Cerebellar cortex (tissue), 1 donor: Measurements from ENCODE around the gene ZKSCAN4.

Experiments
- DNase-seq: peaks from one replicate; pipeline ENCODE4 v3.0.0-alpha.2; 2015; ENCODE audit warnings: low spot score

The ZKSCAN4 gene

DNA sequence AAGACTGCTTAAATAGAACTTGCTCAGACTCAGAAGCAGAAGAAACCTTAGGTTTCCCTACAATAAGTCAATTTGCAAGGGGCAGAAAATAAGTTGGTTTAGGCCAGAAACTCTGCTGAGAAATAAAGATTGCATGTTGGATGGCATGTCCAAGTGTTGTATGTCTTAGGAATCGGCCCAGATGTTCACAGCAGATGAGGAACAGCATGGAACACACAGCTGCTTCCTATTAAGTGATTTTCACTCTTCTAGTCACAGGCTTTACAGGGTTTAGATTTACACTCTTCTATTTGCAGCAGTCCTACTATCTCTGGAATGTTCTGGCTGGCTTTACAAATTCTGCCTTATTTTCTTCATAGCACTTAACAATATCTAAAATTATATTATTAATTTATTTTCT lies 3.2 kb downstream of the ZKSCAN4 start:
- DNase-seq = no peak

DNA sequence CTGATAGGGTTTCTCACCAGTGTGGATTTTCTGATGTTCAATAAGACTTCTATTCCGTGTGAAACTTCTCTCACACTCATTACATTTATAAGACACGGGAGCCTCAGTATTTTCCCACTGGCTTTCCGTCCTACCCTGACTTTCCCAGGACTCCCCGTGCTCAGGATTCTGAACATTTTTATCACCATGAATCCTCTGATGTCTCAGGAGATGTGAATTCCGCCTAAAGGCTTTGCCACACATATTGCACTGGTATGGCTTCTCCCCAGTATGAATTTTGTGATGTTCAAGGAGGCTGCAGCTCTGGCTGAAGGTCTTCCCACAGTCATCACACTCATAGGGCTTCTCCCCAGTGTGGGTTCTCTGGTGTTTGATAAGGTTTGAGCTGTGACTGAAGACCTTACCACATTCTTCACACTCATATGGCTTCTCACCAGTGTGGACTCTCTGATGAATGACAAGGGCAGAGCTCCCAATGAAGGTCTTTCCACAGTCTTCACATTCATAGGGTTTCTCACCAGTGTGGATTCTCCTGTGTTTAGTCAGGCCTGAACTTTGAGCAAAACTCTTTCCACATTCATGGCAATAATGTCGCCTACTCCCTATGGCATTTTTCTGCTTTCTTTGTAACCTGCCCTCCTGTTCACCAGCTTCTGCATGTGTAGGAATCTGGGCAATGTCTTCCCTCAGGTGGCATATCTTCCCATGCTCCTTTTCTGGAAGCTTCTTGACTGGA lies 6.7 kb downstream of the ZKSCAN4 start:
- DNase-seq = no peak

DNA sequence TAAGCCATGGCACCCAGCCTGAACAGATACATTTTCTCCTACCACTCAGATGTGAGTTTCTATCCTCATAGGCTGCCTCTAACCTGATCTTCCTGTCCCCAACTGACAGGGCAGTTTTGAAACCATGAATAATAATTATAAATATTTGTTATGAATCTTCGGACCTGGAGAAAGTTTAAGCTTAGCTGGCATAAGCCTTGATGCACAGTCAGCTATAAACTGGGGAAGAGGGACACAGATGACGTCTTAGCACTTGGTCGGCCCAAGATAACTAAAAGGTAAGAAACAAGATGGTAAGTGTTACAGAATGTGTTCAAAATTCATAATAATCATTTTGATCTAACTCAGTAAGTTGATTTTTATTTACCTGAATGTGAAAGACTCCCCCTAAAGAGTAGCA lies 8.1 kb downstream of the ZKSCAN4 start:
- no peak for DNase-seq

DNA sequence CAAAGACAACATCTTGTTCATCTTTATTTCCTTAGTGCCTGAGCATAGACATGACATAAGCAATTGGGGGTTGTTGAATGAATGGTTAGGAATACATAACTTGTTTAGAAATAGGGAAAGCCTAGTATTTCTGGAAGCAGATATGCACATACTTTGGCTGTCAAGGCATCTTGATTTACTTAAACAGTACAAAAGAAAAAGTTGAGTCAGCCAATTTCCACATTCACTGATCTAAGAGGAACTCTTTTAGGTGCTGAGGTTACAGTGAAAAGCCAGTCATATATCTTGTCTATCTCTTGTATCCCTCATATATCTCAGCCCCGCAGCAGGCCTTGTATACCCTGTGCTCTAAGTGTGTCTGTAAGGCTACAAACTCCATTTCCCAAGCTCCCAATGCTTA lies 11.6 kb downstream of the ZKSCAN4 start:
- no peak for DNase-seq

DNA sequence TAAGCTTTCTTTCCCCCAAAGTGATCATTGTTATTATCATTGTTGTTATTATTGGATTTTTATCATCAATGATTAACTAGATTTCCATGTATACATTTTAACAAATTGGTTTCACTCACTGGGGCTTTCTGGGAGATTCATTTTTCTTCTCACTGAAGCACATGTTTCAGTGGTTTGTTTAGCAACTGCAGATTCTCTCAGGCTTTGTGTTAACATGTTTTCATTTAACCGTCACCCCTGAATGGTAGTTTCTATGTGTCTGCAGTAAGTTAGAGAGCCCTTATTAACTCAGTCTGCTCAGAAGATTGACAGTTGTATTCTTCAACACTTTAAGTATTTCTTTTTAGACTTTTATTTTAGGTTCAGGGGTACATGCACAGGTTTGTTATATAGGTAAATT lies 12.4 kb downstream of the ZKSCAN4 start:
- no peak for DNase-seq

DNA sequence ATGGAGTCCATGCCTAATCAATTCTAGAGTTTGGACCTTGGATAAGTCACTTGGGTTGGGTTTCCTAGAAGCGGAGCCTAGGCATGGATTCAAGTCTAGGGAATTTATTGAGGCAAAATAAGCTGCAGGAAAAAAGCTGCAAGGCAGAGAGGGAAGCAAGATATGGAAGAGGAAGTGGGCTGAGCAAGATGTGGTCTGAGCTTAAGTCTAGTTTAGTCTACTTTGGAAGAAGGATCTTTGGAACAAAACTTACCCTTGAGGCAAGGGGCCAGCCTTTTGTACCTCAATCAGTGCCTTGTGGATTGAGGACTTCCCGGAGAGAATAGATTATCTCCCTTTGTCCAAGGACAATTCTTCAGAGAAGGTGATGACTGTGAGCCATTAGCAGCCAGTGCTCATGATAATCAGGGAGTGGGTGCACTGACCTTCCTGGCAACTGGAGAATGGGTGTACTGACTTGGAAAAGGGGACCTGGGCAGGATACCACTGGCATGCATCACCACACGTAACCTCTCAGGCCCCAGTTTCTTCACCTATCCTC lies 16.1 kb downstream of the ZKSCAN4 start:
- no peak for DNase-seq

GRCh38 chr6:28232785-28233184 lies 19.3 kb downstream of the ZKSCAN4 start:
- DNase-seq = no peak

- DNase-seq = no peak
Measured at GRCh38 chr6:28226460-28226859, 25.6 kb downstream of the ZKSCAN4 start.

DNA sequence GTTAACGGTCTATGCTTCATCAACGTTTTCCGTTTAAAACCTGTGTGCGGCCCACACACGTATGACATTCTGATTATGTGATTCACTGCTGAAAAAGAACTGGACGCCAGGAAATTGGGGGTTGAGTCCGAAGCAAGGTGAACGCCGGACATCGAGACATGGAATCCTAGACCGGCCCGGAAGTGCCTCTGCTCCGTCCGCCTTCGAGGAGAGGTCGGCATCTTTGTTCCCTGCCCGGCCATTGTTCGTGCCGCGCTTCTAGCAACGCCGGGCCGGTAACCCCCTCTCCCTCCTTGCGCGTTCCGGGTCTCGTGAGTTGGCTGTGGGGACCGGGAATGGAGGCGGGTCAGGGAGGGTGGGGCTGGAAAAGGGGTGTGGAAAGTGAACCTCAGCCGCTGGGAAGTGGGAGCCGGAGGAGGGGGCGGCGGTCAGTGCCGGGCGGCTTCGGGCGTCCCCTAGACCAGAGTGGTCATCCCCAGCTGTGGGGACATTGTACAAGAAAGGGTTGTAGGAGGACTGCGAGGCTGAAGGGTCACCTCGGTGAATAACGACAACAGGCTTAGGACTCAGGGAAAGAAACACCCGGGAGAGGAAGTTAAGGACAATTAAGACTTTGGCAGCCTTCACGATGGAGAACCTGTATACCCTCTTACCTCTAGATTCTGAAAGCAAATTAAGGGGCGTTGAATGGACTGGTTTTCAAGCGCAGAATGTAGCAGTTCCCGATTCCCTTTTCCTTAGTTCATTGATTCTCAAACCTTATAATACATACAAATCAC lies 26.8 kb downstream of the ZKSCAN4 start, which contains the start of gene ZSCAN9:
Gene ZSCAN9 (plus strand): TSS at position 220 of the 779 bp plus-strand sequence. CDS start 1,810 bp downstream, outside the sequence.
- peak; percentile 93 for DNase-seq

- no peak for DNase-seq
Measured at GRCh38 chr6:28224131-28225055, 27.7 kb downstream of the ZKSCAN4 start.

DNA sequence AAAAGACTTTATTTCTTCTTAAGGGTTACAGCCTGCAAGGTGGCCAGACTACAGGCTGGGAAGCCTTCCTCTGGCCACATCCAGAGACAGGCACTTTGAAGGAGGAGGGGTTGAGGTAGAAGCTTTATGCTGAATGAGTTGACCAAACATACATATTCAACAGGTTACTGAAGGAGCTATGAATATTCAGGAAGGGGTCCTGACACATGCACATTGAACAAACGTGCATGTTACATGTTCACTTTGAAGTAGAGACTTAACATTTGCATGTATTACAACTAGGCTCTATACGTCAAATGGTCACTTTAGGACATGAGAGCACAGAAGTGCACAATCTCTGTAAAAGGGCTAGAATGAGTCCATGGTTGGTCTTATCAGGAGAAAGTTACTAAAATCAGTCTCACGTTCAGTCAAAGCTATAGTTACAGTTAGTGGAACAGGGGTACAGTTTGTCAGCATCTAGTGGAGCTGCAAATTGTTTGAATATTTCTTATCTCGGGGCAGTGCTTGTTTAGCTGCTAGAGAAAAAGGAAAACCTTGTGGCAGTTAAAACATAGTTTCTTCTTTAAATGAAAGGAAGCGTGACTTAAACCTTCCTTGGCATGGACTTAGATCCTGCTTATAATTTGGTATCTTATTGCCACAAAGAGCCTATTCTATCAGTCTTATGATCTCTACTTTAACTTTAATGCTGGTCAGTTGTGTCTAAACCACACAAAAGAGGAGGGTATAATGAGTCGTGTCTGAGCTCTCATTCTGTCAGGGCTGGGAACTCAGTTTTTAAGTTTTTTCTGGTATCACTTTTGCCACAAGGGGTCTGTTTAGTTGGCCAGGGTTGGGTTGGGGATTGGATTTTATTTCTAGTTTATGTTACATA lies 31.6 kb downstream of the ZKSCAN4 start:
- peak; percentile 18 for DNase-seq

GRCh38 chr6:28218312-28219248 lies 33.5 kb downstream of the ZKSCAN4 start:
- peak; percentile 60 for DNase-seq

DNA sequence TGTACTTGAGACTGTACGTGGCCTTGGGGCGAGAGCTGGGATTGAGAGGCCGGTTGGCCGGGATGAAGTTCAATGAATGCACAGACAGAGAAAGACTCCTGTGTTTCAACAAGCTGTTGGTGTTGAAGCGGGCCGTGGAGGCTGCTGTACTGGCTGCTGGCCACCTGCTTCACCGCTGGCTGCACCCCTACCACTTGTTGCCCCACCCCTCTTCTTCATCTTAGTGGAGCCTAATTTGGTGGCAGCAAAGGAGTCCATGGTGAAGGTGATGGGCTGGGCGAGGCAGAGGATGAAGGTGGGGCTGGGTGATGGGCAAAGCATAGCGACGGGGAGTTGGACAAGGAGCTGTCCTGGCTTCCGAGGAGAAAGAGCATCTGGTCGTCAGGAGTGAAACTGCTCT lies 34.2 kb downstream of the ZKSCAN4 start:
- DNase-seq = no peak

- DNase-seq = no peak
Measured at GRCh38 chr6:28215425-28215824, 36.6 kb downstream of the ZKSCAN4 start.

DNA sequence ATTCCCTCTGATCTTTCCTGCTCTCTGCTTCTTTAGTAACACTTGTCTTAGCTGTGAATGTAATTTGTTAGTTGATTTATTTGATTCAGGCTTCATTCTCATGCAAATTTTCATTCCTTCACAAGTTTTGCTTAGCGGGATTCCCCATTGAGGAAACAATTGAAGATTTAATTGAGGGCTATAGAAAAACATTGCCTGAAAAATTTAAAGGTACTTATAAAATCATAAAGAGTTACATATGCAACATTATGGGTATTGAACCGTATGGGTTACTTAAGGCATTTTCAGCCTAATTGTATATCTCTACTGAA lies 38.9 kb downstream of the ZKSCAN4 start:
- no peak for DNase-seq

GRCh38 chr6:28212510-28213212 lies 39.4 kb downstream of the ZKSCAN4 start:
- DNase-seq = peak; percentile 71

DNA sequence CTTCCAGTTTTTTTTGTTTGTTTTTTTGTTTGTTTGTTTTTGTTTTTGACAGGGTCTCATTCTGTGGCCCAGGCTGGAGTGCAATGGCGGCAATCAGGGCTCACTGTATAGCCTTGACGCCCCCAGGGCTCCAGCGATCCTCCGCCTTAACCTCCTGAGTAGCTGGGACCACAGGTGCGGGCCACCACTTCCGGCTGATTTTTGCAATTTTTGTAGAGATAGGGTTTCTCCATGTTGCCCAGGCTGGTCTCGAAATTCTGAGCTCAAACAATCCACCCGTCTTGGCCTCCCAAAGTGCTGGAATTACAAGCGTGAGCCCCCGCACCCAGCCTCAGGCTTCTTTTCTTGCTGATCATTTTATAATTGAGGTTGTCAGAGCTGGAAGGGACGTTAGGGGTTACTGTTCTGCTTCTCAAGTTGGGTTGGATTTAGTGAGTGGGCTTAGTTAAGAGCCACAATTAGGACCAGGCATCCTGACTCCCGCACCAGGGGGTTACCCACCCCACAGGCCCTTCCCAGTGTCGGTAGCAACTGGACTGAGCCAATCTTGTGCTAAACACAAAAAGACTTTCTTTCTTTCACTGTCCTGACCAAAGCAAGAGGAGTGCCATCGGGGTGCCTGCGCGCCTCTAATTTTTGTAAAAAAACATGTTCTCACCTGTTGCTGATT lies 40.1 kb downstream of the ZKSCAN4 start:
- peak; percentile 8 for DNase-seq

- no peak for DNase-seq
Measured at GRCh38 chr6:28209753-28210535, 42.1 kb downstream of the ZKSCAN4 start.
